SK-N-SH (cell line): ENCODE measurements around the gene ATG7. TPM values are rescaled to one million over a fixed set of nuclear protein-coding genes. Genes with fewer than 3 reads are reported as not detected.

Experiments used
- CTCF ChIA-PET: fragments of 300-600, 350-600 bp; formaldehyde crosslinking; extraction: SDS; loops from one replicate; lab custom pipeline; 2021; lab: Yijun Ruan, JAX
- POLR2A ChIA-PET: fragments of 350-600 bp; sonication (Branson Sonifier 250); formaldehyde crosslinking; extraction: SDS; loops from one replicate; lab custom pipeline; 2020; ENCODE audit warnings: antibody characterized with exemption, inconsistent platforms; lab: Yijun Ruan, JAX
- DNase-seq: peaks from one replicate; pipeline ENCODE4 v3.0.0; 2012
- H2AFZ ChIP-seq: fragments of 200-600 bp; sonication (generic); 2 replicates; pipeline ENCODE4 v1.8.1; 2016; ENCODE audit warnings: antibody characterized with exemption, mild to moderate bottlenecking, low read depth
- H3F3A ChIP-seq: fragments of 200-600 bp; sonication (generic); replicated peaks from 2 replicates; pipeline ENCODE3; 2016; ENCODE audit warnings: antibody characterized with exemption, mild to moderate bottlenecking; ENCODE audit not compliant: insufficient read depth
- H3K27ac ChIP-seq, 2 experiments: fragments of 200-500 bp in 1 of 2; fragments of 200-600 bp in 1 of 2; sonication (Bioruptor generic) in 1 of 2; sonication (generic), shearing (Covaris generic) in 1 of 2; 2 replicates each; pipeline versions ENCODE4 v1.5.1 to v1.6.1; 2014 to 2016; ENCODE audit warnings: low read depth in 2 of 2, inconsistent platforms in 1 of 2, low read length in 1 of 2, mild to moderate bottlenecking in 1 of 2, mixed read lengths in 1 of 2
- H3K27me3 ChIP-seq: fragments of 200-600 bp; sonication (generic), shearing (Covaris generic); 2 replicates; pipeline ENCODE4 v1.6.1; 2016; ENCODE audit warnings: mixed run types; ENCODE audit not compliant: insufficient read depth
- H3K36me3 ChIP-seq, 2 experiments: fragments of 200-500 bp in 1 of 2; fragments of 200-600 bp in 1 of 2; sonication (Bioruptor generic) in 1 of 2; sonication (generic) in 1 of 2; replicated peaks in 1 of 2; 2 replicates each; pipeline versions ENCODE3 to v1.5.1; 2014 to 2016; ENCODE audit warnings: low read length in 1 of 2, mild to moderate bottlenecking in 1 of 2; ENCODE audit not compliant: insufficient read depth in 2 of 2, control insufficient read depth in 1 of 2
- H3K4me1 ChIP-seq, 2 experiments: fragments of 200-500 bp in 1 of 2; fragments of 200-600 bp in 1 of 2; sonication (Bioruptor generic) in 1 of 2; sonication (generic), shearing (Covaris generic) in 1 of 2; 2 replicates each; pipeline versions ENCODE4 v1.5.1 to v1.6.1; 2014 to 2016; ENCODE audit warnings: low read depth in 1 of 2, low read length in 1 of 2, mixed run types in 1 of 2; ENCODE audit not compliant: insufficient read depth in 2 of 2, control insufficient read depth in 1 of 2
- H3K4me2 ChIP-seq: fragments of 200-600 bp; sonication (generic), shearing (Covaris generic); 2 replicates; pipeline ENCODE4 v1.6.1; 2017; ENCODE audit warnings: mixed run types
- H3K4me3 ChIP-seq, 2 experiments: fragments of 200-500 bp in 1 of 2; fragments of 200-600 bp in 1 of 2; sonication (Bioruptor generic) in 1 of 2; sonication (generic), shearing (Covaris generic) in 1 of 2; 2 replicates each; pipeline versions ENCODE4 v1.5.1 to v1.8.1; 2014 to 2016; ENCODE audit warnings: low read depth in 2 of 2, inconsistent platforms in 1 of 2, low read length in 1 of 2, mild to moderate bottlenecking in 1 of 2, mixed read lengths in 1 of 2, moderate library complexity in 1 of 2
- H3K79me2 ChIP-seq: fragments of 200-600 bp; sonication (generic); 2 replicates; pipeline ENCODE4 v1.8.1; 2017; ENCODE audit warnings: mild to moderate bottlenecking; ENCODE audit not compliant: insufficient read depth
- H3K9ac ChIP-seq: fragments of 200-600 bp; sonication (generic); 2 replicates; pipeline ENCODE4 v1.6.1; 2017; ENCODE audit warnings: mixed run types
- H3K9me2 ChIP-seq: fragments of 200-600 bp; sonication (generic); 2 replicates; pipeline ENCODE4 v1.6.1; 2017; ENCODE audit warnings: mixed run types
- H3K9me3 ChIP-seq: fragments of 200-600 bp; sonication (generic); 2 replicates; pipeline ENCODE4 v1.6.1; 2017; ENCODE audit warnings: mixed run types, mild to moderate bottlenecking, moderate library complexity
- H4K20me1 ChIP-seq: fragments of 200-600 bp; sonication (generic); 2 replicates; pipeline ENCODE4 v1.6.1; 2017; ENCODE audit warnings: mild to moderate bottlenecking, mixed run types; ENCODE audit not compliant: insufficient read depth
- EP300 ChIP-seq, 2 experiments: IDR thresholded peaks; 2 replicates each; pipeline versions ENCODE4 v1.4.0 to v1.6.1; 2012; ENCODE audit warnings: borderline replicate concordance in 1 of 2, low read depth in 1 of 2, low read length in 1 of 2
- FOXM1 ChIP-seq: IDR thresholded peaks from 2 replicates; pipeline ENCODE4 v1.4.0; 2012; ENCODE audit warnings: low read depth, mild to moderate bottlenecking
- JUND ChIP-seq: IDR thresholded peaks from 2 replicates; pipeline ENCODE4 v1.4.0; 2012
- MXI1 ChIP-seq: IDR thresholded peaks from 2 replicates; pipeline ENCODE4 v1.6.1; 2012; ENCODE audit warnings: mild to moderate bottlenecking, low read depth, low read length, improper control_type of control experiment
- NRF1 ChIP-seq: IDR thresholded peaks from 2 replicates; pipeline ENCODE4 v1.6.1; 2012; ENCODE audit warnings: low read depth, mild to moderate bottlenecking, low read length
- POLR2AphosphoS5 ChIP-seq: IDR thresholded peaks from 2 replicates; pipeline ENCODE4 v1.6.1; 2012; ENCODE audit warnings: low read depth, low read length
- RFX5 ChIP-seq: IDR thresholded peaks from 2 replicates; pipeline ENCODE4 v1.6.1; 2012; ENCODE audit warnings: mild to moderate bottlenecking, improper control_type of control experiment, low read length
- SIN3A ChIP-seq: IDR thresholded peaks from 2 replicates; pipeline ENCODE4 v1.6.1; 2012; ENCODE audit warnings: low read depth, mild to moderate bottlenecking, low read length, moderate library complexity, borderline replicate concordance
- SMC3 ChIP-seq: IDR thresholded peaks from 2 replicates; pipeline ENCODE4 v1.6.1; 2012; ENCODE audit warnings: low read depth, low read length, improper control_type of control experiment
- TCF12 ChIP-seq: IDR thresholded peaks from 2 replicates; pipeline ENCODE4 v1.4.0; 2012
- TEAD4 ChIP-seq: IDR thresholded peaks from 2 replicates; pipeline ENCODE4 v1.4.0; 2012; ENCODE audit warnings: mild to moderate bottlenecking, borderline replicate concordance; ENCODE audit not compliant: insufficient read depth
- YY1 ChIP-seq: IDR thresholded peaks from 2 replicates; pipeline ENCODE4 v1.4.0; 2012; ENCODE audit warnings: low read depth, mild to moderate bottlenecking
- WGBS: methylation state at CpG from one replicate; pipeline ENCODE4 v1.1.6; 2017; ENCODE audit warnings: low lambda C conversion rate; 5-methylcytosine and 5-hydroxymethylcytosine counted together
- polyA plus RNA-seq, 3 experiments: library from polyadenylated mRNA; depleted of rRNA; stranded (reverse); fragments of >200 nt; gene quantifications; 2 replicates each; pipeline ENCODE4 v1.2.3, GENCODE V29; 2012
- TF ChIP-seq, protein P1 (sequence below): IDR thresholded peaks from 2 replicates; pipeline ENCODE4 v1.4.0; 2012; ENCODE audit warnings: low read depth, borderline replicate concordance
- TF ChIP-seq, protein P2 (sequence below): IDR thresholded peaks from 2 replicates; pipeline ENCODE4 v1.6.1; 2012; ENCODE audit warnings: mild to moderate bottlenecking, low read depth, low read length, moderate library complexity
- TF ChIP-seq, protein P3 (sequence below): fragments of 200-600 bp; sonication (generic); IDR thresholded peaks from 2 replicates; pipeline ENCODE4 v1.6.1; 2017; ENCODE audit warnings: antibody characterized with exemption, mild to moderate bottlenecking, moderate library complexity
- TF ChIP-seq, protein P4 (sequence below): IDR thresholded peaks from 2 replicates; pipeline ENCODE4; 2012
- TF ChIP-seq, protein P5 (sequence below): IDR thresholded peaks from 2 replicates; pipeline ENCODE4 v1.4.0; 2012; ENCODE audit warnings: low read depth, borderline replicate concordance

ATG7 gene
- polyA plus RNA-seq, 1 of the 3 experiments (the other 2 are of a cell fraction), result 29.5 TPM

DNA sequence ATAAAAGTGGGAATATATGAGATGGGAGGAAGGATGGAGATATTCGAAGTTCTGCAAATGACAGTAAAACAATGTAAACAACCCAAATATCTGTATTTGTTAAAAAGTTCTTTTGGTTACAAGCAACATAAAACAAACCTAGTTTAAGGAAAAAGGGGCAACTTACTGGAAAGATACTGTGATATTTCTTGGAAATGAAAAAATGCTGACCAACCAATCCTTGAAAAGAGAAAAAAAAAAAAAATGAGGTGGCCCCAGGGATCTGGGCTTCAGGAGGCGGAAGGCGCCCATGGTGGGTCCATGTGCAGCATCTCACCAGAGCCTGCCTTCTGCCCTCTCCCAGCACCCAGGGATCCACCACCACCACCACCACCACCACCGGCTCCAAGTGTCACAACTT lies 312.4 kb downstream of the ATG7 start:
- Histone ChIP-seq H3K27ac (no peak overlapping the region), H3K9me3 (no peaks in the 10 kb centered on the region), H3K9ac (no peak overlapping the region)

DNA sequence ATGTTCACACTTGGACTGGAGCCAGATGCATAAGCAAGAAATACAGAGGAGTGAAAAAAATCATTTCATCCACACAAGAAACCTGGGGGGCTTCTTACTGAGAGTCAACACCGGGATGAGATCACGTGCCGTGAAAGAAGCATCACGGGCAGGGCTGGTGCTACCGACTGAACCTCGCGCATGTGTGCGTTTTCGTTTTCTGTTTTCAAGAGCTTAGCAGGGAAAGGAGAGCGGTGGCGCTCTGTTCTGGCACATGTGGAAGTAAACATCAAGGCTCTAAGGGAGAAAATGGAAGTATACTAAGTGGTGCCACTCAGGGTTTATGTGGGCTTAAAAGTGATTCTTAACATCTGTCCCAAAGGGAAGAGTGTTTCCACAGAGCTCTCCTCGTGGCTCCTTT lies 315.6 kb downstream of the ATG7 start:
- POLR2A ChIA-PET, result no interaction called here
- Histone ChIP-seq H3K4me2 (no peak overlapping the region), H3K79me2 (peaks cover 100% of the 10 kb centered on the region), H3K4me3 (no peak overlapping the region), H3K27me3 (no peaks in the 10 kb centered on the region), H3K27ac (no peak overlapping the region; a peak in 1 of 4 replicates), H3K9me2 (no peaks in the 10 kb centered on the region), H3K36me3 (peaks cover 0 to 8% of the 10 kb centered on the region in 2 experiments), H3K4me1 (peaks cover 45 to 65% of the 10 kb centered on the region in 2 experiments), H3K9me3 (no peaks in the 10 kb centered on the region), H3F3A (peaks cover 16% of the 10 kb centered on the region), H2AFZ (no peak overlapping the region), H3K9ac (no peak overlapping the region), H4K20me1 (peaks cover 95% of the 10 kb centered on the region)
- no peak for DNase-seq
- CTCF ChIA-PET, result interaction anchor here (0.6 to 1.1 kb wide), 2 partner anchors 208 to 248 kb away, joined by 3 read pairs; no protein-coding TSS in a partner anchor
- WGBS, result 98% methylated on average over 11 of the region's 12 CpGs
- TF ChIP-seq POLR2AphosphoS5, result no peak
- TF ChIP-seq EP300 (IDR thresholded peaks at IDR 0.05; ENCODE audit: borderline replicate concordance in 1 of 2, low read depth in 1 of 2, low read length in 1 of 2), result no peak
- no peak for TF ChIP-seq TCF12
- TF ChIP-seq, protein P1, sequence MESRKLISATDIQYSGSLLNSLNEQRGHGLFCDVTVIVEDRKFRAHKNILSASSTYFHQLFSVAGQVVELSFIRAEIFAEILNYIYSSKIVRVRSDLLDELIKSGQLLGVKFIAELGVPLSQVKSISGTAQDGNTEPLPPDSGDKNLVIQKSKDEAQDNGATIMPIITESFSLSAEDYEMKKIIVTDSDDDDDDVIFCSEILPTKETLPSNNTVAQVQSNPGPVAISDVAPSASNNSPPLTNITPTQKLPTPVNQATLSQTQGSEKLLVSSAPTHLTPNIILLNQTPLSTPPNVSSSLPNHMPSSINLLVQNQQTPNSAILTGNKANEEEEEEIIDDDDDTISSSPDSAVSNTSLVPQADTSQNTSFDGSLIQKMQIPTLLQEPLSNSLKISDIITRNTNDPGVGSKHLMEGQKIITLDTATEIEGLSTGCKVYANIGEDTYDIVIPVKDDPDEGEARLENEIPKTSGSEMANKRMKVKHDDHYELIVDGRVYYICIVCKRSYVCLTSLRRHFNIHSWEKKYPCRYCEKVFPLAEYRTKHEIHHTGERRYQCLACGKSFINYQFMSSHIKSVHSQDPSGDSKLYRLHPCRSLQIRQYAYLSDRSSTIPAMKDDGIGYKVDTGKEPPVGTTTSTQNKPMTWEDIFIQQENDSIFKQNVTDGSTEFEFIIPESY, result no peak
- no peak for TF ChIP-seq JUND
- no peak for TF ChIP-seq FOXM1
- no peak for TF ChIP-seq YY1
- TF ChIP-seq NRF1, result no peak
- no peak for TF ChIP-seq SMC3
- TF ChIP-seq, protein P2, sequence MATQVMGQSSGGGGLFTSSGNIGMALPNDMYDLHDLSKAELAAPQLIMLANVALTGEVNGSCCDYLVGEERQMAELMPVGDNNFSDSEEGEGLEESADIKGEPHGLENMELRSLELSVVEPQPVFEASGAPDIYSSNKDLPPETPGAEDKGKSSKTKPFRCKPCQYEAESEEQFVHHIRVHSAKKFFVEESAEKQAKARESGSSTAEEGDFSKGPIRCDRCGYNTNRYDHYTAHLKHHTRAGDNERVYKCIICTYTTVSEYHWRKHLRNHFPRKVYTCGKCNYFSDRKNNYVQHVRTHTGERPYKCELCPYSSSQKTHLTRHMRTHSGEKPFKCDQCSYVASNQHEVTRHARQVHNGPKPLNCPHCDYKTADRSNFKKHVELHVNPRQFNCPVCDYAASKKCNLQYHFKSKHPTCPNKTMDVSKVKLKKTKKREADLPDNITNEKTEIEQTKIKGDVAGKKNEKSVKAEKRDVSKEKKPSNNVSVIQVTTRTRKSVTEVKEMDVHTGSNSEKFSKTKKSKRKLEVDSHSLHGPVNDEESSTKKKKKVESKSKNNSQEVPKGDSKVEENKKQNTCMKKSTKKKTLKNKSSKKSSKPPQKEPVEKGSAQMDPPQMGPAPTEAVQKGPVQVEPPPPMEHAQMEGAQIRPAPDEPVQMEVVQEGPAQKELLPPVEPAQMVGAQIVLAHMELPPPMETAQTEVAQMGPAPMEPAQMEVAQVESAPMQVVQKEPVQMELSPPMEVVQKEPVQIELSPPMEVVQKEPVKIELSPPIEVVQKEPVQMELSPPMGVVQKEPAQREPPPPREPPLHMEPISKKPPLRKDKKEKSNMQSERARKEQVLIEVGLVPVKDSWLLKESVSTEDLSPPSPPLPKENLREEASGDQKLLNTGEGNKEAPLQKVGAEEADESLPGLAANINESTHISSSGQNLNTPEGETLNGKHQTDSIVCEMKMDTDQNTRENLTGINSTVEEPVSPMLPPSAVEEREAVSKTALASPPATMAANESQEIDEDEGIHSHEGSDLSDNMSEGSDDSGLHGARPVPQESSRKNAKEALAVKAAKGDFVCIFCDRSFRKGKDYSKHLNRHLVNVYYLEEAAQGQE, result no peak

More for the DNA sequence above, 312.4 kb downstream of the ATG7 start:
- Histone ChIP-seq H3K4me1 (peaks cover 42 to 53% of the 10 kb centered on the region in 2 experiments), H3K79me2 (peaks cover 100% of the 10 kb centered on the region), H4K20me1 (peaks cover 97% of the 10 kb centered on the region), H3K36me3 (peaks cover 8 to 9% of the 10 kb centered on the region in 2 experiments), H2AFZ (no peak overlapping the region), H3K9me2 (no peaks in the 10 kb centered on the region), H3F3A (peaks cover 23% of the 10 kb centered on the region), H3K4me2 (no peak overlapping the region), H3K27me3 (no peaks in the 10 kb centered on the region), H3K4me3 (no peak overlapping the region)
- no peak for DNase-seq
- TF ChIP-seq MXI1 (no peak), RFX5 (no peak), SMC3 (no peak), TCF12 (no peak), SIN3A (no peak), NRF1 (no peak), TEAD4 (no peak), JUND (no peak), YY1 (no peak)
- TF ChIP-seq, protein P3, sequence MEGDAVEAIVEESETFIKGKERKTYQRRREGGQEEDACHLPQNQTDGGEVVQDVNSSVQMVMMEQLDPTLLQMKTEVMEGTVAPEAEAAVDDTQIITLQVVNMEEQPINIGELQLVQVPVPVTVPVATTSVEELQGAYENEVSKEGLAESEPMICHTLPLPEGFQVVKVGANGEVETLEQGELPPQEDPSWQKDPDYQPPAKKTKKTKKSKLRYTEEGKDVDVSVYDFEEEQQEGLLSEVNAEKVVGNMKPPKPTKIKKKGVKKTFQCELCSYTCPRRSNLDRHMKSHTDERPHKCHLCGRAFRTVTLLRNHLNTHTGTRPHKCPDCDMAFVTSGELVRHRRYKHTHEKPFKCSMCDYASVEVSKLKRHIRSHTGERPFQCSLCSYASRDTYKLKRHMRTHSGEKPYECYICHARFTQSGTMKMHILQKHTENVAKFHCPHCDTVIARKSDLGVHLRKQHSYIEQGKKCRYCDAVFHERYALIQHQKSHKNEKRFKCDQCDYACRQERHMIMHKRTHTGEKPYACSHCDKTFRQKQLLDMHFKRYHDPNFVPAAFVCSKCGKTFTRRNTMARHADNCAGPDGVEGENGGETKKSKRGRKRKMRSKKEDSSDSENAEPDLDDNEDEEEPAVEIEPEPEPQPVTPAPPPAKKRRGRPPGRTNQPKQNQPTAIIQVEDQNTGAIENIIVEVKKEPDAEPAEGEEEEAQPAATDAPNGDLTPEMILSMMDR, result no peak
- TF ChIP-seq, protein P4, sequence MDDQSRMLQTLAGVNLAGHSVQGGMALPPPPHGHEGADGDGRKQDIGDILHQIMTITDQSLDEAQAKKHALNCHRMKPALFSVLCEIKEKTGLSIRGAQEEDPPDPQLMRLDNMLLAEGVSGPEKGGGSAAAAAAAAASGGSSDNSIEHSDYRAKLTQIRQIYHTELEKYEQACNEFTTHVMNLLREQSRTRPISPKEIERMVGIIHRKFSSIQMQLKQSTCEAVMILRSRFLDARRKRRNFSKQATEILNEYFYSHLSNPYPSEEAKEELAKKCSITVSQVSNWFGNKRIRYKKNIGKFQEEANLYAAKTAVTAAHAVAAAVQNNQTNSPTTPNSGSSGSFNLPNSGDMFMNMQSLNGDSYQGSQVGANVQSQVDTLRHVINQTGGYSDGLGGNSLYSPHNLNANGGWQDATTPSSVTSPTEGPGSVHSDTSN, result no peak
- TF ChIP-seq, protein P5, sequence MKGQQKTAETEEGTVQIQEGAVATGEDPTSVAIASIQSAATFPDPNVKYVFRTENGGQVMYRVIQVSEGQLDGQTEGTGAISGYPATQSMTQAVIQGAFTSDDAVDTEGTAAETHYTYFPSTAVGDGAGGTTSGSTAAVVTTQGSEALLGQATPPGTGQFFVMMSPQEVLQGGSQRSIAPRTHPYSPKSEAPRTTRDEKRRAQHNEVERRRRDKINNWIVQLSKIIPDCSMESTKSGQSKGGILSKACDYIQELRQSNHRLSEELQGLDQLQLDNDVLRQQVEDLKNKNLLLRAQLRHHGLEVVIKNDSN, result no peak
- WGBS, result 94% methylated on average over 4 of the region's 4 CpGs
- POLR2A ChIA-PET, result no interaction called here
- CTCF ChIA-PET, result no interaction called here
